GM12873 (cell line): ENCODE measurements around the gene HOXA13.

Experiments
- CTCF ChIP-seq: IDR thresholded peaks from 2 replicates; pipeline ENCODE4 v1.5.1; 2012; ENCODE audit warnings: low read depth, mild to moderate bottlenecking, moderate library complexity, low read length, control low read depth; ENCODE audit not compliant: insufficient read depth; ENCODE audit errors: missing control alignments

Gene HOXA13

GRCh38 chr7:27209933-27210440, 10.1 kb upstream of the HOXA13 start:
- no peak for TF ChIP-seq CTCF

GRCh38 chr7:27208998-27209397, 9.1 kb upstream of the HOXA13 start:
- no peak for TF ChIP-seq CTCF

GRCh38 chr7:27207348-27207985, 7.6 kb upstream of the HOXA13 start:
- no peak for TF ChIP-seq CTCF

- TF ChIP-seq CTCF = no peak
These were observed 5.7 kb upstream of the HOXA13 start for GRCh38 chr7:27205325-27206280.

GRCh38 chr7:27204851-27205322, 5.0 kb upstream of the HOXA13 start:
- TF ChIP-seq CTCF = no peak

GRCh38 chr7:27203964-27204594, 4.2 kb upstream of the HOXA13 start:
- TF ChIP-seq CTCF = no peak
